Fibroblast of lung (primary cell): ENCODE measurements around the gene JAZF1.

Experiments used
- EZH2 ChIP-seq: IDR thresholded peaks from 2 replicates; pipeline ENCODE4 v1.5.1; 2012; ENCODE audit warnings: low read length, control low read depth, mild to moderate bottlenecking; ENCODE audit errors: missing control alignments
- TF ChIP-seq, protein P1 (sequence below), 2 donors: IDR thresholded peaks in 1 of 2; conservative IDR thresholded peaks in 1 of 2; 1 replicate in 1 of 2; 2 replicates in 1 of 2; pipeline ENCODE4 v1.5.1; 2011 to 2012; ENCODE audit warnings: low read length in 2 of 2, control low read depth in 1 of 2, inconsistent platforms in 1 of 2, low read depth in 1 of 2, mild to moderate bottlenecking in 1 of 2

DNA sequence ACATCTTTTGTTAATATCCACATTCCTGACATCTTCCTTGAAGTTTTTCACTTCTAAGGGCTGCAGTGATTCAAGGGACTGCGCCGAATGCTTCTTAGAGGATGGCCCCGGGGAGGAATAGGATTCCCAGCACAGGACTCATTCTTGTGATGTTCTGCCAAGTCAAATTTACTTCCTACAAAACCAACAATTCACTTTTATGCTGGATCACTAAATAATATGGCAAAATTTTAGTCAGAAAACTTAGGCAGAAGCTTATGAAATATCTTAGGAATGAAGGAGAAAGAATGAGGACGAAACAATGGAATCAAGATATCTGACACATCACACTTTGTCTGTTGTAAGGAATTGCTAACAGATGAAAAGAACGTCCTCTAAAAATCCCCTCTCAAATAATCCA is 151.5 kb downstream of the JAZF1 start:
- TF ChIP-seq, protein P1, sequence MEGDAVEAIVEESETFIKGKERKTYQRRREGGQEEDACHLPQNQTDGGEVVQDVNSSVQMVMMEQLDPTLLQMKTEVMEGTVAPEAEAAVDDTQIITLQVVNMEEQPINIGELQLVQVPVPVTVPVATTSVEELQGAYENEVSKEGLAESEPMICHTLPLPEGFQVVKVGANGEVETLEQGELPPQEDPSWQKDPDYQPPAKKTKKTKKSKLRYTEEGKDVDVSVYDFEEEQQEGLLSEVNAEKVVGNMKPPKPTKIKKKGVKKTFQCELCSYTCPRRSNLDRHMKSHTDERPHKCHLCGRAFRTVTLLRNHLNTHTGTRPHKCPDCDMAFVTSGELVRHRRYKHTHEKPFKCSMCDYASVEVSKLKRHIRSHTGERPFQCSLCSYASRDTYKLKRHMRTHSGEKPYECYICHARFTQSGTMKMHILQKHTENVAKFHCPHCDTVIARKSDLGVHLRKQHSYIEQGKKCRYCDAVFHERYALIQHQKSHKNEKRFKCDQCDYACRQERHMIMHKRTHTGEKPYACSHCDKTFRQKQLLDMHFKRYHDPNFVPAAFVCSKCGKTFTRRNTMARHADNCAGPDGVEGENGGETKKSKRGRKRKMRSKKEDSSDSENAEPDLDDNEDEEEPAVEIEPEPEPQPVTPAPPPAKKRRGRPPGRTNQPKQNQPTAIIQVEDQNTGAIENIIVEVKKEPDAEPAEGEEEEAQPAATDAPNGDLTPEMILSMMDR (conservative IDR thresholded peaks at IDR 0.05 in 1 of 2, IDR thresholded peaks at IDR 0.05 in 1 of 2; ENCODE audit: low read depth in 1 of 2, low read length in 2 of 2), result no peak
- no peak for TF ChIP-seq EZH2
